Endodermal cell (in vitro differentiated cells): ENCODE results near the gene HAPLN1. TPM values are rescaled to one million over a fixed set of nuclear protein-coding genes. Genes with fewer than 3 reads are reported as not detected.

ENCODE experiments used
- DNase-seq: peaks from one replicate; pipeline ENCODE4 v3.0.0-alpha.2; 2017
- H3K27ac ChIP-seq: 2 replicates; pipeline ENCODE4 v1.5.1; 2013; ENCODE audit warnings: mild to moderate bottlenecking, low read depth, low read length, moderate library complexity
- H3K27me3 ChIP-seq: 2 replicates; pipeline ENCODE4 v1.6.1; 2013; ENCODE audit warnings: mild to moderate bottlenecking, low read length, moderate library complexity; ENCODE audit not compliant: insufficient read depth, control insufficient read depth, poor library complexity, severe bottlenecking
- H3K36me3 ChIP-seq: 2 replicates; pipeline ENCODE4 v1.7.0; 2013; ENCODE audit warnings: mild to moderate bottlenecking, low read length, moderate library complexity; ENCODE audit not compliant: control insufficient read depth, insufficient read depth
- H3K4me1 ChIP-seq: one replicate; pipeline ENCODE4 v1.7.0; 2013; ENCODE audit warnings: low read length; ENCODE audit not compliant: control insufficient read depth, insufficient read depth
- H3K4me3 ChIP-seq: 2 replicates; pipeline ENCODE4 v1.5.1; 2013; ENCODE audit warnings: mild to moderate bottlenecking, low read length, moderate library complexity
- H3K9ac ChIP-seq: 2 replicates; pipeline ENCODE4 v1.6.1; 2013; ENCODE audit warnings: mild to moderate bottlenecking, low read length, moderate library complexity; ENCODE audit not compliant: poor library complexity, severe bottlenecking; ENCODE audit errors: extremely low read depth
- H3K9me3 ChIP-seq: 2 replicates; pipeline ENCODE4 v1.6.1; 2013; ENCODE audit warnings: mild to moderate bottlenecking, low read length, moderate library complexity; ENCODE audit not compliant: control insufficient read depth
- H3K27ac Mint-ChIP-seq: 2 replicates; pipeline ENCODE4 v1.8.0; 2020; ENCODE audit warnings: mixed read lengths
- H3K27me3 Mint-ChIP-seq: 2 replicates; pipeline ENCODE4 v1.8.0; 2021; ENCODE audit warnings: mild to moderate bottlenecking, mixed read lengths; ENCODE audit not compliant: insufficient read depth
- H3K36me3 Mint-ChIP-seq: 2 replicates; pipeline ENCODE4 v1.8.0; 2020; ENCODE audit warnings: low read depth, mixed read lengths
- H3K4me1 Mint-ChIP-seq: 2 replicates; pipeline ENCODE4 v1.8.0; 2020; ENCODE audit warnings: mixed read lengths
- H3K4me3 Mint-ChIP-seq: 2 replicates; pipeline ENCODE4 v1.8.0; 2020; ENCODE audit warnings: mild to moderate bottlenecking, moderate library complexity, mixed read lengths
- H3K9me3 Mint-ChIP-seq: 2 replicates; pipeline ENCODE4 v1.8.0; 2020; ENCODE audit warnings: mild to moderate bottlenecking, mixed read lengths
- WGBS, 2 experiments: methylation state at CpG; one replicate each; pipeline versions ENCODE4 v1.1.5 to v1.1.7; 2013; ENCODE audit warnings: missing lambda C conversion rate in 2 of 2, mixed read lengths in 1 of 2; ENCODE audit not compliant: insufficient coverage in 1 of 2, insufficient read length in 1 of 2; 5-methylcytosine and 5-hydroxymethylcytosine counted together
- total RNA-seq, 2 donors: library from RNA; stranded (reverse); fragmentation: NEBNext Ultra II Directional in 1 of 2; extraction: Animal tissue kit (Norgen Biotek cat#: 25700) in 1 of 2; gene quantifications; 2 replicates in 1 of 2; 3 replicates in 1 of 2; pipeline ENCODE4 v1.2.1, GENCODE V29; 2021
- TF ChIP-seq, protein P1 (sequence below): fragments of 200-600 bp; sonication (generic); conservative IDR thresholded peaks from 2 replicates; pipeline ENCODE4 v1.5.0; 2021; ENCODE audit warnings: antibody characterized with exemption, mild to moderate bottlenecking

Gene HAPLN1
- total RNA-seq, 2 donors from 2014 or later: 0.07 to 1.3 TPM

GRCh38 chr5:83715236-83716065, 5.2 kb downstream of the HAPLN1 start:
- no peak for DNase-seq
- peaks cover 10% of the 10 kb centered on the region for H3K27me3 ChIP-seq
- Mint-ChIP-seq H3K36me3 (no peaks in the 10 kb centered on the region), H3K27me3 (peaks cover 9% of the 10 kb centered on the region), H3K4me3 (no peak overlapping the region), H3K27ac (no peak overlapping the region), H3K9me3 (no peaks in the 10 kb centered on the region), H3K4me1 (peaks cover 8% of the 10 kb centered on the region)
- TF ChIP-seq, protein P1, sequence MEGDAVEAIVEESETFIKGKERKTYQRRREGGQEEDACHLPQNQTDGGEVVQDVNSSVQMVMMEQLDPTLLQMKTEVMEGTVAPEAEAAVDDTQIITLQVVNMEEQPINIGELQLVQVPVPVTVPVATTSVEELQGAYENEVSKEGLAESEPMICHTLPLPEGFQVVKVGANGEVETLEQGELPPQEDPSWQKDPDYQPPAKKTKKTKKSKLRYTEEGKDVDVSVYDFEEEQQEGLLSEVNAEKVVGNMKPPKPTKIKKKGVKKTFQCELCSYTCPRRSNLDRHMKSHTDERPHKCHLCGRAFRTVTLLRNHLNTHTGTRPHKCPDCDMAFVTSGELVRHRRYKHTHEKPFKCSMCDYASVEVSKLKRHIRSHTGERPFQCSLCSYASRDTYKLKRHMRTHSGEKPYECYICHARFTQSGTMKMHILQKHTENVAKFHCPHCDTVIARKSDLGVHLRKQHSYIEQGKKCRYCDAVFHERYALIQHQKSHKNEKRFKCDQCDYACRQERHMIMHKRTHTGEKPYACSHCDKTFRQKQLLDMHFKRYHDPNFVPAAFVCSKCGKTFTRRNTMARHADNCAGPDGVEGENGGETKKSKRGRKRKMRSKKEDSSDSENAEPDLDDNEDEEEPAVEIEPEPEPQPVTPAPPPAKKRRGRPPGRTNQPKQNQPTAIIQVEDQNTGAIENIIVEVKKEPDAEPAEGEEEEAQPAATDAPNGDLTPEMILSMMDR: no peak
- H3K9ac ChIP-seq: no peak overlapping the region
- H3K9me3 ChIP-seq: no peaks in the 10 kb centered on the region
- no peaks in the 10 kb centered on the region for H3K4me1 ChIP-seq
- H3K36me3 ChIP-seq: no peaks in the 10 kb centered on the region
- H3K4me3 ChIP-seq: no peak overlapping the region
- H3K27ac ChIP-seq: no peak overlapping the region
- WGBS, 2 experiments: 94 to 95% methylated on average over 3 to 4 of the region's 4 CpGs

- WGBS, 2 experiments: 88 to 90% methylated on average over 1 of the region's 1 CpG
- peaks cover 3% of the 10 kb centered on the region for H3K27me3 Mint-ChIP-seq
- H3K4me3 Mint-ChIP-seq: no peak overlapping the region
- H3K4me1 Mint-ChIP-seq: peaks cover 8% of the 10 kb centered on the region
- DNase-seq: peak; percentile 58
- Histone ChIP-seq H3K27me3 (peaks cover 4% of the 10 kb centered on the region), H3K9ac (no peak overlapping the region), H3K9me3 (no peaks in the 10 kb centered on the region), H3K4me3 (no peak overlapping the region), H3K4me1 (no peaks in the 10 kb centered on the region), H3K27ac (no peak overlapping the region), H3K36me3 (no peaks in the 10 kb centered on the region)
- TF ChIP-seq, protein P1: no peak
- no peaks in the 10 kb centered on the region for H3K9me3 Mint-ChIP-seq
- H3K27ac Mint-ChIP-seq: no peak overlapping the region
- no peaks in the 10 kb centered on the region for H3K36me3 Mint-ChIP-seq
Measured at GRCh38 chr5:83714810-83715209, 5.8 kb downstream of the HAPLN1 start.

GRCh38 chr5:83711982-83712601, 8.6 kb downstream of the HAPLN1 start:
- H3K9ac ChIP-seq: no peak overlapping the region
- no peaks in the 10 kb centered on the region for H3K27me3 Mint-ChIP-seq
- no peak overlapping the region for H3K4me3 Mint-ChIP-seq
- H3K4me1 Mint-ChIP-seq: peaks cover 8% of the 10 kb centered on the region
- DNase-seq: peak; percentile 78
- no peaks in the 10 kb centered on the region for H3K4me1 ChIP-seq
- H3K9me3 ChIP-seq: peaks cover 9% of the 10 kb centered on the region
- no peak overlapping the region for H3K27ac Mint-ChIP-seq
- TF ChIP-seq, protein P1: peak; percentile 90
- 90% methylated on average over 1 of the region's 2 CpGs; no CpG with 5 or more reads in 1 of the 2 experiments for WGBS, 2 experiments
- no peaks in the 10 kb centered on the region for H3K36me3 Mint-ChIP-seq
- H3K27me3 ChIP-seq: no peaks in the 10 kb centered on the region
- H3K27ac ChIP-seq: no peak overlapping the region
- no peaks in the 10 kb centered on the region for H3K36me3 ChIP-seq
- H3K4me3 ChIP-seq: no peak overlapping the region
- H3K9me3 Mint-ChIP-seq: peaks cover 8% of the 10 kb centered on the region
